DMS53 treated with DMSO at 0.1 percent for 48 hours (cell line): ENCODE measurements around the gene TC2N.
"Not testable (repeated sequence)": the region's sequence is repeated elsewhere in the genome, so short reads cannot be mapped to it uniquely, and the experiment has no call there.

Source experiments
- DNase-seq: peaks from one replicate; lab custom pipeline; 2025; ENCODE audit not compliant: unreplicated experiment; lab: John Stamatoyannopoulos, UW

Gene TC2N

DNA sequence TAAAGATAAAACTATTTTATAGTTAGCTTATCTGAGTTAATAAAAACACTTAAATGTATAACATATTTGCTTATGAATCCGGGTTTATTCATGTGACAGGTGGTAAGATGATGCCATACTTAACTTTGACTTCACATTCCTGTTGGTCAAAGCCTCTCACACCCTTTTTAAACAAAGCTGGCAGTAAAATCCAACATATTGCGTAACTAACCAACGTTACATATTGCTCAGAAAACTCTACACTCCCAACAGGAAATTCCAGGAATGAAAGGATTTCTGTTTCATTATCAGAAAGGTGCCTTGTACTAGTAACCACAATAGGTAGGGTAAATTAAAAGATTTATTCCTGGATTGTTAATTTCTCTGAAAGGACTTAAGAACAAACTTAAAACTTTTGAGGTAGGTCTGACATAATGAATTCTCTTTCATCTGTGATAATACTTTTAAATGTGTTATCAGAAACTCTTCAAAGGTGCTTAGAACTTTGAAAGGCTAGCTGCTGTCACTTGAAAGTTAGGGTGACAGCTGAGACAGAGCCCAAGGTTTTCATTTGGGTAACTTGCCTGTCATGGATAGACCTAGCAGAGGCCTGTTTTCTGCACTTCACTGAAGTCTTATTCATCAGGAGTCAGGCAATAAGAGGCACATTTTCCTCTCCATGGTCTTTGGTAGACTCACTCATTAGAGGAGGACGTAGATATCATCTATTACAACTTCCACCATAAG lies 111.6 kb downstream of the TC2N start:
- peak; percentile 38 for DNase-seq

DNA sequence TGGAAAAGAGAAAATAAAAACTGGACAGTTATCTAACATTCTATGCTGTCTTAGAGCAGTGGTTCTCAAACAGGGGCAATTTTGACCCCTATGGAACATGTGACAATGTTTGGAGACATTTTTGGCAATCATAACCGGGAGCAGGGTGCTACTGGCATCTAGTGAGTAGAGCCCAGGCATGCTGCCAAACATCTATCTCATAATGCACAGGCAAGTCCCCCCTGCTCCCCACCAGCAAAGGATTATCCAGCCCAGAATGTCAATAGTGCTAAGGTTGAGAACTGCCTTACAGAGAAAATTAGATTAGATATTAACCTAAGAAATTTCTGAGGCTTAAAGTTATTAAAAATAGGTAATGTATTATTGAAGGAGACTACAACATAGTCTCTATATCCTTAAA lies 112.5 kb downstream of the TC2N start:
- DNase-seq = no peak

DNA sequence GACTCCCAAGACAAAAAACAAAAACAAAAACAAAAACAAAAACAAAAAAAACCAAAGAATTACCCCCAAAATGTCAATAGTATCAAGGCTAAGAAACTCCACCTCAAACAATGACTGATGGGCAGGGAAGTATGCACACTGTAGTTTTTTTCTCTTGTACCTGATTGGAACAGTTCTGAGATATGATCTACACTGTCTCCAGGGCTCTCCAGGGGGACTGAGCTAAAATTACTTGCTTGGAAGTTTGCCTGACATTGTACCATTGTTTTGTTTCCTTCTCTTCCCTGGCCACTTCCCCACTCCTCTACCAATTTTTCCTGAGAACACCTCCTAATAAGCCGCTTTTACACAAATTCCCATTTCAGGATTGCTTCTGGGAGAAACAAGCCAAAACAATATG lies 113.2 kb downstream of the TC2N start:
- DNase-seq = no peak

DNA sequence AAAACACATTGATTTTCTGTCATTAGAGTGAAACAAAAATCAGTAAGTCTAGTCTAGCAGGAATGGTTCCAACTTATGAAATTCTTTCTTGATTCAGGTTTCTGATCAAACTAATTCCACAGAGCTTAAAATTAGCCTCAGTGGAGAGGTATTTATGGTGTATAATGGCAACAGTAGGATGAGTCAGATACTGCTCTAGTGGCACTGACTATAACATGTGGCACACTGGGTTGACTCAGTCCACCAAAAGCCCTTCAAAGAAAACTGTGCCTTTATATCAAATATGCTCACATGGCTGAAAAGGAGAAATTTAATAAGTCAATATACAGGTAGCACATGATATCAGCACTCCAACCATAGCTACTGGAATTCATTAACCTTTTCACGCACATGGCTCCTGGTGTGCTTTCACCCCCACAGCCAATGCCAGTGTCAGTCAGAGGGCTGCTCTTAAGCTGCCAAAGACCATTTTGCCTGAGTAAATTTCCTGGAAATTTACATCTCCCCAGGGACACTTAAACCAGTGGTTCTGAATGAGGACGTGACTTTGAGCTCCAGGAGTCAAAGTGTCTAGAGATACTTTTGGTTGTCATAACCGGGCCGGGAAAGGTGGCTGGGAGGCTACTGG lies 113.7 kb downstream of the TC2N start:
- DNase-seq = no peak

DNA sequence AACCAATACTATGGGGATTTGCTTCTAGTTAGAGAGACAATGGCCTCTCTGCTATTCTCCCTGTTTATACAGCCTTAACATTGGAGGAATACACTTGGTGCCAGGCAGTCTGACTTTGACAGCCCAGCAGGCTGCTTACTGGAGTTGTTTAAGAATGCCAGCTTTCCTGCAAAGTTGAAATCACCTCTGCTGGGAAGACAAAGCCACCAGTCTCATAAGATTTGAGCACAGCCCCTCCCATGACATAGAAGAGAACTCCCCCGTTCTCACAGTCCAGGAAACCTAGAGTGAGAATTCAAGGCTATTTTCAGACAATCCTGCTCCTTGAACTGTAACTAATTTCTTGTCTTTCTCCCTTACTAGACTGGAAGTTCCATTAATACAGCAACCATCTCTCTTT lies 114.4 kb downstream of the TC2N start:
- no peak for DNase-seq

DNA sequence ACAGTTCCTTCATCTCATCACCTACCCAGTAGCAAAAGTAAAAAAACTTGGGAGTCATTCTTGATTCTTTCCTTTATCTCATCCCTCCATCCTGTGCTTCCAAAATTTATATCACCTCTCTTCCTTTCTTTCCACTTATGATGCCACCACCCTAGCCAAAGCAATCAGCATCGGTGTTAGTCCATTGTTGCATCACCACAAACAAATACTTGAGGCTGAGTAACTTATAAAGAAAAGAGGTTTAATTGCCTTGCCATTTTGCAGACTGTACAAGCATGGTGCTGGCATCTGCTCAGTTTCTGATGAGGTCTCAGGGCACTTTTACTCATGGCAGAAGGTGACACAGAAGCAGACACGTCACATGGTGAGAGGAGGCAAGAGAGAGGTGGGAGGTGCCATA lies 115.6 kb downstream of the TC2N start:
- no peak for DNase-seq

DNA sequence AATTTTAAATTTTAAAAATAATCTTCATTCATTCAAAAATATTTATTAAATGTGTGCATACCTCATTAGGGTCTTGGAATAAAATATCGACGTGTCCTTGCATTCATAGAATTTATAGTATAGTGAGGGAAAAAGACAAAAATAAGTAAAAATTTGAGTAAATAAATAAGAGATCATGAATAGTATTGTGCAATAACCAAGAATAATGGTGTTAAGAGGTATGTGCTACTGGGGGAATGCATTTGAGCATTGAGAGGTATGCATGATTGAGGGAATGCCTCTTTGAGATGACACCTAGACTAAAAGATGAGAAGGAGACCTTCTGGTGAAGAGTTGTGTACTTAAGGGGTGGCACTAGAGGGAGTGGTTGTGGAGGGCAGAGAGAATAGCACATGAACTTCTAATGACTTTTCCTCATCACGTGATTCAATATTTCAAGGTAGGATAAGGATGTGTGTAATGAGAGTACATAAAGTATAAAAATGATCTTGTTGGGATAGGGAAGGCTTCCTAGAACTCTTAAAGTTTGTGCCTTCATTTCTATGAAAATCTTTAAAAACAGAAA lies 116.6 kb downstream of the TC2N start:
- no peak for DNase-seq

DNA sequence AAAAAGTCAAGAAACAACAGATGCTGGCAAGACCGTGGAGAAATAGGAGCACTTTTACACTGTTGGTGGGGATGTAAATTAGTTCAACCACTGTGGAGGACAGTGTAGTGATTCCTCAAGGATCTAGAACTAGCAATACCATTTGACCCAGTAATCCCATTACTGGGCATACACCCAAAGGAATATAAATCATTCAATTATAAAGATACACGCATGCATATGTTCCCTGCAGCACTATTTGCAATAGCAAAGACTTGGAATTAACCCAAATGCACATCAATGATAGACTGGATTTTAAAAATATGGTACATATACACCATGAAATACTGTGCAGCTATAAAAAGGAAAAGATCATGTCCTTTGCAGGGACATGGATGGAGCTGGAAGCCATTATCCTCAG lies 117.5 kb downstream of the TC2N start:
- DNase-seq = no peak

DNA sequence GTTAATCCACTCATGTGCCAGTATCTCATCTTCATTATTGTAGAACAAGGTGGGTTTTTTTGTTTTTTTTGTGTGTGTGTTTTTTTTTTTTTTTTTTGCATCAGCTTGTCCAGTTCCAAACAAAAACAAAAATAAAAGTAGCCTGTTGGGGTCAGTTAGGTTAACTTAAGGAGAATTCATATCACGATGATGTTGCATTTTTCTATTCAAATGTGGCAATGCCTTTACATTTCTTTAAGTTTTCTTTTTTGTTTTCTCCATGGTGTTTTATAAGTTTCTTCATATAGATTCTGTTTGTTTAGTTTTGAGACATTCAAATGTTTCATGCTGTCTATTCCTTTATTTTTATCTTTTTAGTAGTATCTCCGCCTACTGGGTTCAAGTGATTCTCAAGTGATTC lies 119.3 kb downstream of the TC2N start:
- no peak for DNase-seq

DNA sequence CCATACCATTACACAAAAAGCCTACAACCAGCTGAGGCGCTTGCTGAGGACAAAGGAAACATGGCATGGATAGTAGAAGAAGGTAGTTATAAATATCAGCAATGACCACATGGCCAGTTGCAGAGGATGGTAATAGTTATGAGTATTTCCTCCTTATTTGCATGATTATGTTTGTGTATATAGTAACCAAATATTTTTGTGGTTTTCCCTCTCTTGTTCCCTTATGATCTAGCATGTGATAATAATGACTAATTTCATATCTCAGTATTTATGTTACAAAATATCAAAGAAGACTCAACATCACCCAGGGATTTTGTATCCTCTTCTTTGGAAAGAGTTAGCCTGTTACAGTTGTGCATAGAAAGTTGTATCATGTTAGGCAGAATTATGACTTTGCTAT lies 122.0 kb downstream of the TC2N start:
- DNase-seq = no peak

DNA sequence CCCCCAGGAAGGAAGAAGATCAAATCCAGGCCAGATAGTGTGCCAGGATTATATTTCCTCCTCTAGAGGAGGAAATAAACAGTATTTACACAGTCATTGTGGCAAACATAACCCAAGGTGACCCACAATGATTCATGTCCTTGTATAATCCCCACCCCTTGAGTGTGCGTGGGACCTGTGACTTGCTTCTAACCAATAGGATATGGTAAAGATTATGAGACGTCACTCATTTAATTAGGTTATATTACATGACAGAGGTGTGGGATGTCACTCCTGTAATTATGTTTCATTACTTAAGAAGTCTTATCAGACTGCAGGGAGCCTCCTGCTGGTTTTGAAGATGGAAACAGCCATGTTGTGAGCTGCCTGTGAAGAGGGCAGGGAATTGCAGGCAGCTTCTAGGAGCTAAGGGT lies 123.3 kb downstream of the TC2N start:
- DNase-seq = peak; percentile 72

DNA sequence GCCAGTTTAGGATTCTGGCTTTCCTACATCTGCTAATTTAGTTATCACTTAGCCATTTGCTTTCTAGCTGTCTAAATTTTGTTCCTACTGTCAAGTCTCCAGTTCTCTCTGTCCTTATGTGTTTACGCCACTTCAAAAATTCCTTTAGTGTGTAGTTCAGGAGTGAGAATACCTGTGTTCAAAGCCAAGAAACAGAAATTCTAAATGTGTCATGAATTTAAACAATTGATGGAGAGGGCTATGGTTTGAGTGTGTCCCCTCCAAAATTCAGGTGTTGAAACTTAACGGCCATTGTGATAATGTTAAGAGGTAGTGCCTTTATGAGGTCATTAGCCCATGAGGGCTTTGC lies 124.1 kb downstream of the TC2N start:
- DNase-seq = no peak

DNA sequence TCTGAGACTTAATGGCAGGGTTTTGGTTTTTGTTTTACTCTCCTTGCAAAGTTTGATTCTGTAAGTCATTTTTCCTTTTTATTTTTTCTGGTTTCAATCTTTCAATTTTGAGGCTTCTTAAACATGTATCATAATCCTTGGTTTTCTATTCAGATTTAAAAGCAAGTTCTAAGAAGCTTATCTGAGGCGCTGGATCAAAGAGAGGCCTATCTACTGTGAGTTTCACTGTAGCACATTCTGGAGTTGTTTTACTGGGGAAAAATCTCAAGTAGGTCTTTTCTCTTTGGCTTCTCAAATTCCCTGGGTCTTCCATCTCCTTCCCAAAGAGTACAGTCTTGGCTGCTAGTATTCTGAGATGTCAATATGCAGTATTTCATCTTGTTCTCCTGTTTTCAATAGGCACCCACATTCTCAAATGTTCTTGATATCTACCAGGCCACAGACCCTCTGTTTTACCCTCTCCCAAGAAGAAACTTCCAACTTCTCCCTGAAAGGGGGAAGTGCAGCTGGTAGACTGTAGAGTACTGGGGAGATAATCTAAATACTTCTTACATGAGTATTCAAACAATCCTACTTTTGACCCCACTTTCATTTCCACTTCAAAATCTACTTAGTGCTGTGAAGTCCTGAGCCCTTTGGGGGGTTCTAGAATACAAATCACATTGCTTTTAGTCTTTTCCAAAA lies 124.6 kb downstream of the TC2N start:
- DNase-seq = no peak

DNA sequence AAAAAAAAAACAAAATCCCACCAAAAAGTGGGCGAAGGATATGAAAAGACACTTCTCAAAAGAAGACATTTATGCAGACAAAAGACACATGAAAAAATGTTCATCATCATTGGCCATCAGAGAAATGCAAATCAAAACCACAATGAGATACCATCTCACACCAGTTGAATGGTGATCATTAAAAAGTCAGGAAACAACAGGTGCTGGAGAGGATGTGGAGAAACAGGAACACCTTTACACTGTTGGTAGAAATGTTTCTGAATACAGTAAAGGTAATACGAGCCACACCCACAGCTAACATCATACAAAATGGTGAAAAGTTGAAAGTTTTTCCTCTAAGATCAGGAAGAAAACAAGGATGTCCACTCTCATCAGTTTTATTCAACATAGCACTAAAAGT lies 127.5 kb downstream of the TC2N start:
- DNase-seq = not testable (repeated sequence)

DNA sequence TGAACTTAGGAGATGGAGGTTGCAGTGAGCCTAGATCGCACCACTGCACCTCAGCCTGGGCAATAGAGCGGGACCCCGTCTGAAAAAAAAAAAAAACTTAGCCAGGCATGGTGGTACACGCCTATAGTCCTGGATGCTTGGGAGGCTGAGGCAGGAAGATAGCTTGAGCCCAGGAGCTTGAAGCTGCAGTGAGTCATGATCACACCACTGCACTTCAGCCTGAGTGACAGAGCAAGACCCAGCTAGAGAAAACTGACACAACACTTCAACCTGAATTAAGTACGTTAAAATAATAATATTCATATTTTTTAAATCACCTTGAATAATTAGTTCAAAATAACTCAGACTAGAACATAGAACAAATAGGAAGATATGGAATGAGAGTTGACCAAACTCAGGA lies 129.7 kb downstream of the TC2N start:
- DNase-seq = no peak

DNA sequence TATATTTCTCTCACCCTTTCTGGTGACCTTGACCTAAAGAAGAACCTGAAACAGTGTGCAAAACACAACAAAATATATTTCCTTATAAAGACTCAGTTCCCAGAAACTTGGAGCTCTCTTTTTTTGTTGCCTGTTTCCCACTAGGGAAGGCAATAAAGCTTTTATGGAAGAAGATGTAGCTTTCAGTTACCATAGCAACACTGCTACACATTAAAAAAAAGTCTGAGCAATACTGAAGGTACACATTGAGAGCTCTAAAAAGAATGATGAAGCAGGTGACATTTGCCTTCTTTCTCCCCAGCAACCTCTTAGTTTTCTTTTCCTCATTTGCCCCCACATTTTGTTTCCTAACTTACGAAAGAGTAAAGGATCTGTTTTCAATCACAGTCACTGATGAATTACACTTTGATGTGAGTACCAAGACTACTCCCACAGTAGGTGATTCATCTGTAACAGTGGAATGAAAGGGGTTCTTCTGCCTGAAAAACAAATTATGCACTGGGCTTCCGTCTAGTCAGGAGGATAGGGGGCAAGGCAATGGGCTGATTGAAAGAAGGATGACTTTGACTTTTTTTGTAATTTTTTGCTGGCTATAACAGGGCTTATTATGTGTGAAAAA lies 134.4 kb downstream of the TC2N start:
- DNase-seq = no peak

DNA sequence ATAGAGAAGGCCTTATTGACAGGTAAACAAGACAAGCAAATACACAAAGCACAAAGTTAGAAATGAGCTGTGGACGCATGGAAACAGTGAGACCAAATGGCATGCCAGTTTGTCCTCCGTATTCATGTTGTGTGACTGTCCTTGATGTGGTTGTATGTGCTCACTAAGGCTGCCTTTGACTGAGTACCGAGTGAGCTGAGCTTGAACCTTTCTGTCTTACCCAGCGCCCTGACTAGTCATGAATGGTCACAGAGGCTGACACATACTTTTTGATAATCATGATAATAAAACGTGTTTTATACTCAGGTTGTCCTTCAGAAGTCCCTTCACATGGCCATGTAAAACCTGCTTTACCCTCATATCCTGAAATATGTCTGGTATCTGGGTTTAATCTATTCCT lies 134.9 kb downstream of the TC2N start:
- DNase-seq = no peak

DNA sequence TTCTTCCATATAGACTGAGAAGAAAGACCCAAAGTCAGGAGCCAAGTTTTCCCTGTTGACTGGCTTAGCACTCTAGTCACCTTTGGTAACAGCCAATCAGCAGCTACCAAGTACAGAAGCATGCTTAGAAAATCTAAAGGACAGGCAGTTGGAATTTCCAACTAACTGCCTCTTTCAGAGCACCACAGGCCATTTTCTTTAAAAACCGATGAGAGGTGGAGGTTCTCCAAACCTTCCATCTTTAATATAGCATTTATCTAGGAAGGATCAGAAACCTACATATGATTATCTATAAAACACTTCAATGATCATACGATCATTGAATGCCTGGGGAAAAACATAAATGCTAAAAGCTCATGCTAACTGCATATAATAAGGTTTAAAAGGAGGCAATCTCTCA lies 135.3 kb downstream of the TC2N start, which contains the start of gene CATSPERB:
Gene CATSPERB, minus strand, starts transcription at position 101 of the 400 bp plus-strand sequence. CDS start 2,607 bp downstream, outside the sequence.
- no peak for DNase-seq

DNA sequence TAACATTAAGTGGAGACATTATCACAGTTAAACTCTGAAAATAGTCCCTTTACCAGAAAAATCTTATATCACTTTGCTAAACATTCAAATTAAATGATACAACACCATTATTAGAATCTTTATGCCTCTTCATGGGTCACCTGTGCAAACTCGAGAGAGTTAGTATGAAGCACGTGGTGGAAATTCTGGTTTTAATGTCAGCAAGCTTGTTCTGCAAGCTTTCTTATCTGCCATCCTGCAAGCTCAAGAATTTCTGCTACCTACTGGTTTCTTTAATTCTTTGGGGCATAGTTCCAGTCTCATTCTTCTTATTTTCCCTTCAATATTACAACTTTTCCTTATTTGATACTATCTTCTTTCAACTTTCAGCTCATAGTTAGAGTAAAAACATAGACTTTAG lies 136.3 kb downstream of the TC2N start:
- DNase-seq = no peak

DNA sequence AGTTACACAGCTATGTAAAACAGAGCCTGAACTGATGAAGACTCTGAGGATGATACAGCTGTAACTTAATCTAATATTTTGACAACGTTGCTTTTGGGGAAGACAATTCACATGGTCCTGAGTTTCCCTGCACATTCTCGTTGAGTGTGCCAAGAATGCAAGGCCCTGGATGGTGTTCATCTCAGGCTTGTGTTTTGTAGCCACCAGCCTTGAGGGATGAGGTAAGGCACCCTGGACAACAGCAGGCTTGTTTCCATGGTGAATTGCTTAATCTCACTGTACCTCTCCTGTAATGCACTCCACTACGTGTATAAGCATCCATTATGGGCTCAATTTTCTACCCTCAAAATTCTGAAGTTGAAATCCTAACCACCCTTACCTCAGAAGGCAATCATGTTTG lies 137.6 kb downstream of the TC2N start:
- DNase-seq = no peak
